Hepatocyte (in vitro differentiated cells): ENCODE results near the gene COP1.
"Not testable (repeated sequence)": the region's sequence is repeated elsewhere in the genome, so short reads cannot be mapped to it uniquely, and the experiment has no call there.

Experiments
- EZH2 ChIP-seq: fragments of 200-600 bp; sonication (generic); IDR thresholded peaks from 2 replicates; pipeline ENCODE4 v1.6.1; 2016; ENCODE audit warnings: antibody characterized with exemption, mild to moderate bottlenecking, borderline replicate concordance
- EZH2phosphoT487 ChIP-seq: fragments of 200-600 bp; sonication (generic); IDR thresholded peaks from one replicate; pipeline ENCODE4 v1.6.1; 2018; ENCODE audit warnings: antibody characterized with exemption, mild to moderate bottlenecking, low read depth, moderate library complexity; ENCODE audit not compliant: unreplicated experiment, severe bottlenecking
- TF ChIP-seq, protein P1 (sequence below): fragments of 200-600 bp; sonication (generic); IDR thresholded peaks from 2 replicates; pipeline ENCODE4 v1.5.1; 2016; ENCODE audit warnings: antibody characterized with exemption, mild to moderate bottlenecking; ENCODE audit not compliant: poor library complexity

DNA sequence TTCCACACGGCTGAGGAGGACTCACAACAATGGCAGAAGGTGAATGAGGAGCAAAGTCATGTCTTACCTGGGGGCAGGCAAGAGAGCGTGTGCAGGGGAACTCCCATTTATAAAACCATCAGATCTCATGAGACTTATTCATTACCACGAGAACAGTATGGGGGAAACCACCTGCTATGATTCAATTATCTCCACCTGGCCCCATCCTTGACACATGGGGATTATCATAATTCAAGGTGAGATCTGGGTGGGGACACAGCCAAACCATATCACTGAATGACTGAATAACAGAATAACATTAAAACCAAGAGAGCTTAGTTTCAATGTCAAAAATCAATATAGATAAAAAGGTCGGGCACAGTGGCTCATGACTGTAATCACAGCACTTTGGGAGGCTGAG is 179.2 kb downstream of the COP1 start:
- TF ChIP-seq, protein P1, sequence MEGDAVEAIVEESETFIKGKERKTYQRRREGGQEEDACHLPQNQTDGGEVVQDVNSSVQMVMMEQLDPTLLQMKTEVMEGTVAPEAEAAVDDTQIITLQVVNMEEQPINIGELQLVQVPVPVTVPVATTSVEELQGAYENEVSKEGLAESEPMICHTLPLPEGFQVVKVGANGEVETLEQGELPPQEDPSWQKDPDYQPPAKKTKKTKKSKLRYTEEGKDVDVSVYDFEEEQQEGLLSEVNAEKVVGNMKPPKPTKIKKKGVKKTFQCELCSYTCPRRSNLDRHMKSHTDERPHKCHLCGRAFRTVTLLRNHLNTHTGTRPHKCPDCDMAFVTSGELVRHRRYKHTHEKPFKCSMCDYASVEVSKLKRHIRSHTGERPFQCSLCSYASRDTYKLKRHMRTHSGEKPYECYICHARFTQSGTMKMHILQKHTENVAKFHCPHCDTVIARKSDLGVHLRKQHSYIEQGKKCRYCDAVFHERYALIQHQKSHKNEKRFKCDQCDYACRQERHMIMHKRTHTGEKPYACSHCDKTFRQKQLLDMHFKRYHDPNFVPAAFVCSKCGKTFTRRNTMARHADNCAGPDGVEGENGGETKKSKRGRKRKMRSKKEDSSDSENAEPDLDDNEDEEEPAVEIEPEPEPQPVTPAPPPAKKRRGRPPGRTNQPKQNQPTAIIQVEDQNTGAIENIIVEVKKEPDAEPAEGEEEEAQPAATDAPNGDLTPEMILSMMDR, result not testable (repeated sequence)
- TF ChIP-seq EZH2phosphoT487, EZH2: not testable (repeated sequence)
